Measurements from ENCODE around the gene RHOV.

- TF ChIP-seq CTCF (IDR thresholded peaks at IDR 0.05; ENCODE audit: poor library complexity, severe bottlenecking) = no peak
- TF ChIP-seq RAD21 (conservative IDR thresholded peaks at IDR 0.05) = no peak
- TF ChIP-seq POLR2AphosphoS5 (IDR thresholded peaks at IDR 0.05) = no peak
- no peak for TF ChIP-seq EP300 (conservative IDR thresholded peaks at IDR 0.05; ENCODE audit: poor library complexity, severe bottlenecking)
- TF ChIP-seq SMC3 (conservative IDR thresholded peaks at IDR 0.05; ENCODE audit: poor library complexity) = no peak
- no peak for TF ChIP-seq MXI1 (conservative IDR thresholded peaks at IDR 0.05; ENCODE audit: poor library complexity, severe bottlenecking)
- TF ChIP-seq EZH2 (IDR thresholded peaks at IDR 0.05; ENCODE audit: borderline replicate concordance, insufficient read depth, low read length, poor library complexity, severe bottlenecking) = no peak
- no peak for TF ChIP-seq REST (IDR thresholded peaks at IDR 0.05; ENCODE audit: borderline replicate concordance)
Measured at GRCh38 chr15:40909662-40910630, 35.9 kb upstream of the RHOV start.
